Measurements from ENCODE around the gene GATA2. TPM values are rescaled to one million over a fixed set of nuclear protein-coding genes. Genes with fewer than 3 reads are reported as not detected.

Gene GATA2
- total and polyA plus RNA-seq, 2 experiments from 2014 or later, result 0.52 to 0.83 TPM

GRCh38 chr3:128442070-128442469, 50.9 kb downstream of the GATA2 start (continued):
- TF ChIP-seq CTCF (conservative IDR thresholded peaks at IDR 0.05; ENCODE audit: low read depth in 2 of 2) (no peak), EZH2 (IDR thresholded peaks at IDR 0.05; ENCODE audit: low read depth, unreplicated experiment) (no peak)

- no peak overlapping the region for H2AFZ ChIP-seq
- DNase-seq (ENCODE audit: low spot score) (no peak), ATAC-seq (no peak)
- no peaks in the 10 kb centered on the region for H3K9me2 ChIP-seq (ENCODE audit: insufficient read depth)
- Mint-ChIP-seq H3K27ac (no peak overlapping the region), H3K4me1 (peaks cover 18% of the 10 kb centered on the region), H3K27me3 (ENCODE audit: insufficient read depth, low read depth, poor library complexity) (peaks cover 25% of the 10 kb centered on the region), H3K9me3 (no peaks in the 10 kb centered on the region), H3K4me3 (no peak overlapping the region), H3K36me3 (ENCODE audit: low read depth) (no peaks in the 10 kb centered on the region)
- H3F3A ChIP-seq (replicated peaks; ENCODE audit: low read depth), result no peaks in the 10 kb centered on the region
- peaks cover 12% of the 10 kb centered on the region; the same call in 1 of the 2 replicates for H3K4me1 ChIP-seq (ENCODE audit: insufficient read depth)
- no peak overlapping the region for H3K27ac ChIP-seq (ENCODE audit: low read depth)
- H3K4me3 ChIP-seq, result no peak overlapping the region
- H3K27me3 ChIP-seq (ENCODE audit: insufficient read depth), result peaks cover 6% of the 10 kb centered on the region
- H3K36me3 ChIP-seq (ENCODE audit: insufficient read depth), result no peaks in the 10 kb centered on the region
- no peaks in the 10 kb centered on the region for H3K79me2 ChIP-seq (replicated peaks; ENCODE audit: insufficient read depth)
- no peak overlapping the region for H3K4me2 ChIP-seq
- H4K20me1 ChIP-seq (replicated peaks; ENCODE audit: insufficient read depth), result no peaks in the 10 kb centered on the region
- no peak for TF ChIP-seq JUNB (IDR thresholded peaks at IDR 0.05; ENCODE audit: unreplicated experiment)
- no peak for TF ChIP-seq ZNF114 (CRISPR knock-in tag; IDR thresholded peaks at IDR 0.05)
- no peak for TF ChIP-seq ZNF331 (CRISPR knock-in tag; IDR thresholded peaks at IDR 0.05; ENCODE audit: low read depth)
- no peak for TF ChIP-seq EZH2phosphoT487 (IDR thresholded peaks at IDR 0.05; ENCODE audit: unreplicated experiment)
- no peak for TF ChIP-seq ZNF462 (CRISPR knock-in tag; IDR thresholded peaks at IDR 0.05)
- no peak for TF ChIP-seq STAT1 (IDR thresholded peaks at IDR 0.05; ENCODE audit: unreplicated experiment)
- no peak for TF ChIP-seq REST (IDR thresholded peaks at IDR 0.05; ENCODE audit: unreplicated experiment)
- TF ChIP-seq CTCF (conservative IDR thresholded peaks at IDR 0.05; ENCODE audit: low read depth in 2 of 2), result no peak
- no peak for TF ChIP-seq NANOG (IDR thresholded peaks at IDR 0.05; ENCODE audit: borderline replicate concordance)
- TF ChIP-seq POLR2AphosphoS5 (IDR thresholded peaks at IDR 0.05; ENCODE audit: low read depth), result no peak
- no peak for TF ChIP-seq CREB1 (CRISPR knock-in tag; IDR thresholded peaks at IDR 0.05; ENCODE audit: low read depth)
Measured at GRCh38 chr3:128439226-128439625, 53.8 kb downstream of the GATA2 start.

Measured in GM23338 (cell line).